H1 (cell line): Measurements from ENCODE around the gene DSCAM. TPM values are rescaled to one million over a fixed set of nuclear protein-coding genes. Genes with fewer than 3 reads are reported as not detected.

ENCODE experiments used
- CTCF ChIA-PET: fragments of 300-600 bp; sonication (Branson Sonifier 250); formaldehyde crosslinking; loops from one replicate; lab custom pipeline; 2021; ENCODE audit not compliant: partially characterized antibody; lab: Charles Lee
- POLR2A ChIA-PET: fragments of 300-600 bp; sonication (Branson Sonifier 250); formaldehyde crosslinking; loops from one replicate; lab custom pipeline; 2021; ENCODE audit warnings: inconsistent platforms; ENCODE audit not compliant: partially characterized antibody; lab: Charles Lee
- DNase-seq, 2 experiments: peaks; one replicate each; pipeline versions ENCODE4 v3.0.0 to v3.0.0-alpha.2; 2010 to 2022; ENCODE audit warnings: low spot score in 2 of 2, low read depth in 1 of 2, mixed read lengths in 1 of 2
- FAIRE-seq: peaks from 2 replicates; lab custom pipeline; 2011; peaks lifted over from hg19 to GRCh38; lab: Jason Lieb, UNC
- H2AFZ ChIP-seq: 2 replicates; pipeline ENCODE4 v1.8.1; 2012; ENCODE audit warnings: low read length, inconsistent platforms
- H2AK5ac ChIP-seq: 2 replicates; pipeline ENCODE4 v1.6.1; 2013; ENCODE audit warnings: low read depth, low read length
- H2BK120ac ChIP-seq: replicated peaks from 2 replicates; pipeline ENCODE3; 2013; ENCODE audit warnings: low read depth, low read length, inconsistent platforms
- H2BK12ac ChIP-seq: 2 replicates; pipeline ENCODE4 v1.6.1; 2013; ENCODE audit warnings: low read depth, low read length
- H2BK15ac ChIP-seq: 2 replicates; pipeline ENCODE4 v1.6.1; 2013; ENCODE audit warnings: low read length
- H2BK20ac ChIP-seq: 2 replicates; pipeline ENCODE4 v1.6.1; 2013; ENCODE audit warnings: low read length
- H2BK5ac ChIP-seq: 2 replicates; pipeline ENCODE4 v1.6.1; 2013; ENCODE audit warnings: low read depth, low read length
- H3K14ac ChIP-seq: 2 replicates; pipeline ENCODE4 v1.6.1; 2013; ENCODE audit warnings: inconsistent platforms; ENCODE audit not compliant: insufficient read length
- H3K18ac ChIP-seq: 2 replicates; pipeline ENCODE4 v1.6.1; 2013; ENCODE audit warnings: low read length; ENCODE audit errors: extremely low read depth
- H3K23ac ChIP-seq: 2 replicates; pipeline ENCODE4 v1.6.1; 2013; ENCODE audit warnings: inconsistent platforms; ENCODE audit not compliant: insufficient read length
- H3K23me2 ChIP-seq: 2 replicates; pipeline ENCODE4 v1.6.1; 2013; ENCODE audit warnings: low read depth, low read length
- H3K27ac ChIP-seq: 2 replicates; pipeline ENCODE4 v1.6.1; 2011; ENCODE audit warnings: low read depth, low read length, inconsistent platforms
- H3K27me3 ChIP-seq, 4 experiments: replicated peaks in 1 of 4; 1 replicate in 1 of 4; 2 replicates in 3 of 4; pipeline versions ENCODE4 v1.6.1 to v1.8.1; 2011 to 2013; ENCODE audit warnings: low read length in 3 of 4, mild to moderate bottlenecking in 3 of 4, inconsistent platforms in 2 of 4, mixed read lengths in 2 of 4, moderate library complexity in 1 of 4; ENCODE audit not compliant: control insufficient read depth in 3 of 4, insufficient read depth in 3 of 4; ENCODE audit errors: extremely low read depth in 1 of 4
- H3K36me3 ChIP-seq, 4 experiments: 2 replicates each; pipeline versions ENCODE4 v1.6.1 to v1.8.1; 2011 to 2013; ENCODE audit warnings: mild to moderate bottlenecking in 4 of 4, low read length in 3 of 4, moderate library complexity in 2 of 4, control low read depth in 1 of 4, inconsistent platforms in 1 of 4; ENCODE audit not compliant: insufficient read depth in 4 of 4, control insufficient read depth in 2 of 4
- H3K4ac ChIP-seq: replicated peaks from 2 replicates; pipeline ENCODE3; 2013; ENCODE audit warnings: low read length, low read depth, mixed read lengths, inconsistent platforms; ENCODE audit not compliant: insufficient read length
- H3K4me1 ChIP-seq, 4 experiments: replicated peaks in 1 of 4; 1 replicate in 1 of 4; 2 replicates in 3 of 4; pipeline versions ENCODE4 v1.6.1 to v1.8.1; 2011 to 2013; ENCODE audit warnings: low read length in 3 of 4, inconsistent platforms in 2 of 4, mixed read lengths in 1 of 4; ENCODE audit not compliant: insufficient read depth in 4 of 4, control insufficient read depth in 3 of 4
- H3K4me2 ChIP-seq, 2 experiments: 2 replicates each; pipeline versions ENCODE4 v1.6.1 to v1.8.1; 2011 to 2013; ENCODE audit warnings: low read depth in 2 of 2, low read length in 2 of 2, control low read depth in 1 of 2, inconsistent platforms in 1 of 2, mild to moderate bottlenecking in 1 of 2; ENCODE audit not compliant: insufficient read depth in 1 of 2
- H3K4me3 ChIP-seq, 4 experiments: fragments of 200-600, 300-600 bp in 1 of 4; sonication (generic), shearing (Covaris generic), sonication (Bioruptor Twin) in 1 of 4; 2 replicates each; pipeline versions ENCODE4 v1.5.1 to v1.8.1; 2011 to 2016; ENCODE audit warnings: low read length in 4 of 4, low read depth in 3 of 4, control low read depth in 2 of 4, inconsistent platforms in 2 of 4, mild to moderate bottlenecking in 2 of 4, mixed read lengths in 1 of 4, moderate library complexity in 1 of 4; ENCODE audit not compliant: insufficient read depth in 2 of 4; ENCODE audit errors: extremely low read depth in 1 of 4
- H3K56ac ChIP-seq: replicated peaks from 2 replicates; pipeline ENCODE3; 2013; ENCODE audit warnings: low read depth, mild to moderate bottlenecking, mixed read lengths, low read length, inconsistent platforms; ENCODE audit not compliant: insufficient read length
- H3K79me1 ChIP-seq: 2 replicates; pipeline ENCODE4 v1.6.1; 2013; ENCODE audit warnings: low read depth, low read length, control low read depth
- H3K79me2 ChIP-seq, 2 experiments: 2 replicates each; pipeline versions ENCODE4 v1.6.1 to v1.8.1; 2012 to 2013; ENCODE audit warnings: low read length in 2 of 2, mild to moderate bottlenecking in 2 of 2, inconsistent platforms in 1 of 2; ENCODE audit not compliant: insufficient read depth in 2 of 2, control insufficient read depth in 1 of 2
- H3K9ac ChIP-seq, 4 experiments: replicated peaks in 1 of 4; 1 replicate in 1 of 4; 2 replicates in 3 of 4; pipeline versions ENCODE4 v1.6.1 to v1.8.1; 2011 to 2013; ENCODE audit warnings: low read depth in 3 of 4, low read length in 3 of 4, control low read depth in 2 of 4, mild to moderate bottlenecking in 2 of 4, moderate library complexity in 2 of 4, inconsistent platforms in 1 of 4; ENCODE audit errors: extremely low read depth in 1 of 4
- H3K9me3 ChIP-seq, 2 experiments: 2 replicates each; pipeline versions ENCODE4 v1.6.1 to v1.8.1; 2012 to 2013; ENCODE audit warnings: mild to moderate bottlenecking in 2 of 2, moderate library complexity in 2 of 2, control low read depth in 1 of 2, inconsistent platforms in 1 of 2, low read depth in 1 of 2, low read length in 1 of 2, mixed read lengths in 1 of 2; ENCODE audit not compliant: insufficient read depth in 2 of 2
- H4K20me1 ChIP-seq, 2 experiments: replicated peaks in 1 of 2; 2 replicates each; pipeline versions ENCODE3 to v1.8.1; 2011 to 2013; ENCODE audit warnings: inconsistent platforms in 2 of 2, low read length in 2 of 2, mild to moderate bottlenecking in 1 of 2; ENCODE audit not compliant: insufficient read depth in 2 of 2, control insufficient read depth in 1 of 2
- H4K5ac ChIP-seq: 2 replicates; pipeline ENCODE4 v1.6.1; 2013; ENCODE audit warnings: low read length, low read depth, mixed read lengths, inconsistent platforms; ENCODE audit not compliant: insufficient read length
- H4K8ac ChIP-seq: 2 replicates; pipeline ENCODE4 v1.8.0; 2013; ENCODE audit warnings: mild to moderate bottlenecking, moderate library complexity, low read length, inconsistent platforms; ENCODE audit not compliant: insufficient read depth; ENCODE audit errors: extremely low read depth
- H4K91ac ChIP-seq: replicated peaks from 2 replicates; pipeline ENCODE3; 2013; ENCODE audit warnings: low read length, mixed read lengths, inconsistent platforms; ENCODE audit not compliant: insufficient read length
- GTF2F1 ChIP-seq: IDR thresholded peaks from 2 replicates; pipeline ENCODE4 v1.6.1; 2012; ENCODE audit warnings: low read depth, low read length, improper control_type of control experiment, borderline replicate concordance
- HDAC6 ChIP-seq: IDR thresholded peaks from one replicate; pipeline ENCODE4 v1.7.1; 2012; ENCODE audit warnings: low read depth, mild to moderate bottlenecking, inconsistent platforms, low read length, moderate library complexity
- KDM1A ChIP-seq: fragments of 200-600, 300-600 bp; sonication (generic); IDR thresholded peaks from 2 replicates; pipeline ENCODE4 v1.7.1; 2016; ENCODE audit warnings: mild to moderate bottlenecking, low read length, borderline replicate concordance
- POU5F1 ChIP-seq: IDR thresholded peaks from 2 replicates; pipeline ENCODE4 v1.6.1; 2011; ENCODE audit warnings: low read depth, mild to moderate bottlenecking, low read length, moderate library complexity
- SIN3A ChIP-seq, 2 experiments: IDR thresholded peaks in 1 of 2; conservative IDR thresholded peaks in 1 of 2; 2 replicates each; pipeline ENCODE4 v1.6.1; 2011 to 2012; ENCODE audit warnings: low read length in 2 of 2, improper control_type of control experiment in 1 of 2, low read depth in 1 of 2, mild to moderate bottlenecking in 1 of 2
- TBP ChIP-seq: IDR thresholded peaks from 2 replicates; pipeline ENCODE4 v1.6.1; 2011; ENCODE audit warnings: low read depth, low read length, improper control_type of control experiment
- TCF12 ChIP-seq: IDR thresholded peaks from 2 replicates; pipeline ENCODE4 v1.6.1; 2011; ENCODE audit warnings: low read depth, mild to moderate bottlenecking, low read length
- WGBS, 2 experiments: shearing (Covaris generic) in 1 of 2; methylation state at CpG; one replicate each; pipeline versions ENCODE4 v1.1.6 to v1.1.7; 2013 to 2015; ENCODE audit warnings: low lambda C conversion rate in 2 of 2, mixed read lengths in 2 of 2, inconsistent platforms in 1 of 2, low coverage in 1 of 2, missing lambda C conversion rate in 1 of 2; ENCODE audit not compliant: insufficient replicate concordance in 2 of 2, insufficient coverage in 1 of 2, insufficient read length in 1 of 2; ENCODE audit errors: extremely low coverage in 1 of 2, missing lambda C conversion rate in 1 of 2; 5-methylcytosine and 5-hydroxymethylcytosine counted together
- polyA plus RNA-seq, 7 experiments: library from polyadenylated mRNA; depleted of rRNA in 3 of 7; stranded (reverse) in 5 of 7; unstranded in 2 of 7; fragments of >200 nt in 5 of 7; fragments of 200-250 nt in 2 of 7; gene quantifications; 1 replicate in 5 of 7; 2 replicates in 1 of 7; 4 replicates in 1 of 7; pipeline versions ENCODE4 v1.2.1 to v1.2.3, GENCODE V29; 2011 to 2013; ENCODE audit warnings: missing spikeins in 2 of 7, mixed read lengths in 2 of 7
- total RNA-seq: library from RNA; stranded (reverse); fragmentation: NEBNext Ultra II Directional; extraction: Animal tissue kit (Norgen Biotek cat#: 25700); gene quantifications from 2 replicates; pipeline ENCODE4 v1.2.1, GENCODE V29; 2021

Gene DSCAM
- total and polyA plus RNA-seq, 2 of the 8 experiments (the other 6 are each of a cell fraction or from before 2014, with no cell fraction given): 0.02 to 0.15 TPM

DNA sequence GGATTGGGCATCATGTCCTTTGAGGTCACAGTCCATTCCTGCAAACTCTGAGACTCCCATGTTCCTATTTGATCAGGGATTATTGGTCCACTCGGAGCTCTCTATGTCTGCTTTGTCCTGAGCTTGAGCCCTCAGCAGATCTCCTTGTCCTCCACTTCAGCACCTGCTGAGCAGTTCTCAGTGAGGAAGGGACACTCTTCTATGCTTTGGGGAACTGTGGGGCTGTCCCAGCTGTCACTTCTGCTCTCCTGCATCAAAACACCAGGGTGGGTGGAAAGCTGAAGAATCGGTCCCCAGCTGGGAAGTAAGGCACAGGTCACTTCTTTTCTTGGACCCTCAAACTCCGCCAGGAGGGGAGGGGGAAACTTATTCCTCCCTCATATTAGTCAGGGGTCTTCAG, 880.2 kb downstream of the DSCAM start:
- Histone ChIP-seq H2BK12ac (no peak overlapping the region), H3K23me2 (no peaks in the 10 kb centered on the region), H3K9ac (no peak overlapping the region), H3K14ac (no peak overlapping the region), H4K8ac (no peak overlapping the region), H3K4me1 (no peaks in the 10 kb centered on the region), H2AFZ (no peak overlapping the region), H4K91ac (no peak overlapping the region), H3K4me3 (no peak overlapping the region), H3K27me3 (no peaks in the 10 kb centered on the region), H4K5ac (no peak overlapping the region), H3K23ac (no peak overlapping the region), H3K9me3 (0 out of 4 replicates have a peak, but pooled peaks cover 0 to 3% of the 10 kb centered on the region in 2 experiments), H3K4ac (no peak overlapping the region), H2BK5ac (no peak overlapping the region), H3K56ac (no peak overlapping the region), H3K36me3 (no peaks in the 10 kb centered on the region), H3K27ac (no peak overlapping the region), H4K20me1 (no peaks in the 10 kb centered on the region), H2BK120ac (no peak overlapping the region), H3K79me1 (no peaks in the 10 kb centered on the region), H2BK20ac (no peak overlapping the region), H2AK5ac (no peak overlapping the region), H3K79me2 (no peaks in the 10 kb centered on the region), H3K18ac (no peak overlapping the region), H2BK15ac (no peak overlapping the region), H3K4me2 (no peak overlapping the region)
- DNase-seq: no peak
- ChIA-PET POLR2A (no interaction called here), CTCF (interaction anchor here (0.6 to 2.9 kb wide), 5 partner anchors 10 to 43 kb away, joined by 3 to 13 read pairs (median 5); no protein-coding TSS in a partner anchor)
- WGBS, 2 experiments: 94% methylated on average over 3 of the region's 3 CpGs; no CpG with 5 or more reads in 1 of the 2 experiments
- FAIRE-seq: no peak
- TF ChIP-seq GTF2F1 (no peak), TBP (no peak), SIN3A (conservative IDR thresholded peaks at IDR 0.05 in 1 of 2, IDR thresholded peaks at IDR 0.05 in 1 of 2; ENCODE audit: low read depth in 1 of 2, low read length in 2 of 2) (no peak), POU5F1 (no peak), HDAC6 (no peak), TCF12 (no peak), KDM1A (no peak)
